Jurkat, Clone E6-1 (cell line): ENCODE data around the gene CNTNAP2. TPM values are rescaled to one million over a fixed set of nuclear protein-coding genes. Genes with fewer than 3 reads are reported as not detected.

Experiments
- DNase-seq: peaks from one replicate; pipeline ENCODE4 v3.0.0-alpha.2; 2011; ENCODE audit warnings: low read depth, low spot score
- H3K4me3 ChIP-seq: 2 replicates; pipeline ENCODE4 v1.5.1; 2011; ENCODE audit warnings: mild to moderate bottlenecking, low read length, control low read depth, moderate library complexity
- polyA plus RNA-seq: library from polyadenylated mRNA; unstranded; fragments of >200 nt; gene quantifications from one replicate; pipeline ENCODE4 v1.2.1, GENCODE V29; 2012; ENCODE audit warnings: missing spikeins; ENCODE audit not compliant: insufficient read length, insufficient read depth

CNTNAP2 gene
- polyA plus RNA-seq, result not detected

DNA sequence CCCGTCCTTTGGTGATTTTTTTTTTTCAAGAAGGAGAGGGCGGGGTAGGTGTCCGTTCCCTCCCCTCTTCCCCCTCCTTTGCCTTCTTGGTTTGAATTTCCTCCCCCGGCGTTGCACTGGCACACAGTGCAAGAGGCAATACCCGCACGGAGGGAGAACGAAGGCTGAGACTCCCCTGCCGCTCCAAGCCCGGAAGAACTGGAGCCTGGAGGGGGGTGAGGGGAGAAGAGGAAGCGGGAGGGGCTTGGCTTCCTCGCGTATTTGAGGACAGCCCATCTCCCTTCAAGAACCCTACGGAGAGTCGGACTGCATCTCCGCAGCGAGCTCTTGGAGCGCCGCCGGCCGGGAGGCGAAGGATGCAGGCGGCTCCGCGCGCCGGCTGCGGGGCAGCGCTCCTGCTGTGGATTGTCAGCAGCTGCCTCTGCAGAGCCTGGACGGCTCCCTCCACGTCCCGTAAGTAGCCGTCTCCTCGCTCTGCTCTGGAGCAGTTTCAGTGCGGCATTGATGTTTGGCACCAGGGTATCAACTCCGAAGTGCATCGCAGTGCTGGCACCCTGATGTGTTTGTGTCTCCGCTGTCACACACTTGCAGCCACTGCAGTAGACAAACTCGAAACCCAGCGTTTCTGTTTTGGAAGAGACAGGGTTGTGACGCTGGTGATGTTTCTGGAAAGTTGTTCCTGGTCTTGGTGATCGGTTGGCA lies at the start of gene CNTNAP2:
Gene CNTNAP2 (plus strand): TSS at position 281 of the 702 bp plus-strand sequence. CDS start 76 bp downstream, at position 357.
- peak within 1 kb of the TSS; percentile 35 for H3K4me3 ChIP-seq

DNA sequence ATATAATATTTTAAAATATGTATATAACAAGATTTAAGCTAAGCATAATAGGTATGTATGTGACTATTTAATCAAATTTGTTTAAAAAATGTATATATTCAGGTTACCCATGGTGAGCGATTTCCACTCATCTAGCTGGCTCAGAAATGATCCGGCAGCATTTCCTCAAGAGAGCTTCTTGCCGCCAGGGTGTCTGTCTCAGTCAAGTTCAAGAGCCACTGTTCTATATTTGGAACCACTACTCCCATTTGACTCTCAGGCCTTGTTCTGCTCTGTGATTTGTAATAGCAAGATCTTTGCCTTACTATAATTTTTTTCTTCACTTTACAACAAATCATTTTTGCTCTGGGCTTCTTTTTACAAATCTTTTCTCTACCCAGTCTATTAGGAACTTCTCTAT lies 48.7 kb upstream of the CNTNAP2 start:
- H3K4me3 ChIP-seq, result no peak overlapping the region
- no peak for DNase-seq

More for the DNA sequence above, at the start of gene CNTNAP2:
- DNase-seq, result no peak

DNA sequence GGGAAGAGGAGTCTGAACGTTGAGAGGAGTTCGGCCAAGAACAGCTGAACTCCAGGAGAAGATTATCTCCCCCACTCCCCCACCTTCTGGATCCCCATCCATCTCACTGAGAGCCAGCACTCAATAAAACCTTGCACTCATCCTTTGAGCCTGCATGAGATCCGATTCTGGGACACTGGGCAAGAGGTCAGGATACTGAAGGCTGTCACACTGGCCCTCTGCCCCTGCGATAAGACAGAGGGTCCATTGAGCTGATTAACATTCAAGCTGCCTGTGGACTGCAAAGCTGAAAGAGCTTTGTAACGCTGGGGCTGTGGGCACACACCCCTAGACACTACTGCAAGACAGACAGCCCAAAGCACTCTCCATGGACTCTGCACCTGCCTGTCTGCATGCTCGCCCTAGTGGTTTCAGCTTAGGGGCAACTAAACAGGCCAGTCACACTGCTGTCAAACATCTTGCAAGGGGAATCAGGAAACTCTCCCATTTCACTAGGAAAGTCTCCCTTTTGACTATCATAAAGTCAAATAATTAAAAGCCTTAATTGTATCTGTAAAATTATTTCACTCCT lies 42.3 kb upstream of the CNTNAP2 start:
- no peak overlapping the region for H3K4me3 ChIP-seq
- DNase-seq, result no peak

DNA sequence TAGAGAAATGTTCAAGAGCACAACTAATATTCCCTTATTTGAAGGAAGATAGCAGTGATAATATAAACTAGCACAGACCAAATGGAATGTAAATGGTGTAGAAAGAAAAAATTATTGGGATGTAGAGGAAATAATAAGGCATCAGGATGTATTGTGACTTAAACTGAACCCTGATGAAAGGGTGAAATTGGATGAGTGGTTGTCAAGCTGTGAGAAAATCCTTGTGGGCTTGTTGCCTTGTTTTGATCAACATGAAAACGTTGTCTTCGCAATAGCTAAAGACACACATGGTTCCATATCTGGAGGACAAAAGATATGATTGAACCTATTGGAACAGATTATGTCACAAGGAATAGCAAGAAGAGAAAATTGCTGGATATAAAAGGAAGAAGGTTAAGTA lies 40.3 kb upstream of the CNTNAP2 start:
- no peak for DNase-seq

GRCh38 chr7:146084086-146084485 lies 32.5 kb upstream of the CNTNAP2 start:
- no peak overlapping the region for H3K4me3 ChIP-seq
- DNase-seq, result no peak

More for the DNA sequence above, 40.3 kb upstream of the CNTNAP2 start:
- no peak overlapping the region for H3K4me3 ChIP-seq

DNA sequence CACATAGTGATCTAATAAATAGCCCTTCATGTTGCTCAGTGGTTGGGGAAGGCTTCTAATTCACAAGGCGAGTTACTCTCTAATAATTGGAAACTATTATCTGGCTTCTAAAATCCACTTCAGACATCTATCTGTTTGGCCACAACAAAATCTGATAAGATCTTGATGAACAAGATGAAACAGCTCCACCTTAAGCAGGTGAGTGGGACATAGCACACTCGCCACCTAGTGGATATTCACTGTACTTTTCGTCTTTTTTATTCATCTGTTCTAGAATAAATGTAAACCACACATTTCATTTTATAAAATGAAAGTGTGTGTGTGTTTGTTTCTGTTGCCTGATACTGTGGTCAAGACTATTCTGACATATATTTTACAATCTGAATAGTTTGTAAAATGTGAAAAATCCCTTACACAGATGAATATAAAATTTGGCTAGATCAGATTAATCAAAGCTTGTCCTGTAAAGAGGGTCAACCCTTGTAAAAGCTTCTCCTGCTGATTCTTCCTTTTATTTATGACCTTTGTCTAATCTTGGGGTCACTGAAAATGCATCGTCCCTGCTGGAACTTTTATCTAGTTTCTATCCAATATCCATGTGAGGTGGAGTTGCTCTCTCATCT lies 26.5 kb upstream of the CNTNAP2 start:
- H3K4me3 ChIP-seq, result no peak overlapping the region
- DNase-seq, result peak; percentile 45

GRCh38 chr7:146094356-146094755 lies 22.2 kb upstream of the CNTNAP2 start:
- DNase-seq, result no peak
- no peak overlapping the region for H3K4me3 ChIP-seq

DNA sequence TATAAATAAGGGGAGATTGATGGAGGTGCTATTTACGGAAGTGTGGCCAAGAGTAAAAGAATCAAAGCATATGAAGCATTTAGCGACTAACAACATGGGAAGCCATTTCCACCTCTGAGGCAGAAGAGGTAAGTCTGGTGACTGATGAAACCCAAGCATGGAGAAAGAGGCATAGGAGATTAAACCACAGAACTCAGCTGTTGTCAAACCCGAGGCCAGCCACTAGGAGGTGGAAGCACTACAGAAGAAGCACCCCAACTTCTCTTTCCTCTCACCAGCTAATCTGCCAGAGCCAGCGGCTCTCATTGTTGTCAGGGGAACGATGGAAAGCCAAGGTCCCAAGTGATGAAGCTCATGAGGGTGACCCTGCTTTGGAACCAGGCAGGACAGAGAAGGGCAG lies 19.6 kb upstream of the CNTNAP2 start:
- DNase-seq, result no peak
- H3K4me3 ChIP-seq, result no peak overlapping the region

DNA sequence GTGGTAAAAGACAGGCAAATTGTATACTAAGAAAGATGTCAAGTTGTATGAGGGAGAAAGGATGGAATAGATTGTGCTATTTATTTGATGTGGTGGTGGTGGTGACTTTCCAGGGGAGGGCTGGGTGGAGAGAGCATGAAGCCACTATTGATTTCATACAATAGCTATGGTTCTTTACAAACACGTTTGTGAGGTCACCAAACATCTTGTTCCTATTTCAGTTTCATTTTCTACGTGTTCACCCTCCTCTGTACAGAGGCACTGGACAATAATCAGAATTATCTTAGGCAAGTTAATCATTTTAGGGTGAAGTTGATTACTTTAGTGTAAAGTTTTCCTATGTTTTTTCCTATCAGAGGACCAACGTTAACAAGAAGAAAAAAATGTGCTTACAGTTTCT lies 10.3 kb upstream of the CNTNAP2 start:
- no peak for DNase-seq
- no peak overlapping the region for H3K4me3 ChIP-seq

- no peak overlapping the region for H3K4me3 ChIP-seq
- no peak for DNase-seq
Observed at GRCh38 chr7:146112755-146113154, 3.8 kb upstream of the CNTNAP2 start.

DNA sequence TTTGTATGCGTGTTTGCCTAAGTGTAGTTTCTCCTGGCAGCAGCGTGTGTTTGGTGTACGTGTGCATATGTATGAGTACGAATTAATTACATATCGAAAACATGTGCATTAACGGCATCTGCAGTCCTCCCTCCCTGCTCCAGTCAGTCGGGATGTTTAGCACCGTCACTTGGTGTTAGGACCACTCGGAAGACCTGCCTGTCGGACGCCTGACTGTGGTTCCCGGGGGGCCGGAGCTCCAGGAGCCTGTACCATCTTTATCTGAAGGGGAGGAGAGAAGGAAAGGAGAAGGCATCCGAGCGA lies 1.1 kb upstream of the CNTNAP2 start:
- no peak for DNase-seq
- H3K4me3 ChIP-seq, result no peak overlapping the region

- H3K4me3 ChIP-seq, result peak overlapping the region; percentile 35
- DNase-seq, result peak; percentile 49
Observed at GRCh38 chr7:146115851-146116520, 615 bp upstream of the CNTNAP2 start.

DNA sequence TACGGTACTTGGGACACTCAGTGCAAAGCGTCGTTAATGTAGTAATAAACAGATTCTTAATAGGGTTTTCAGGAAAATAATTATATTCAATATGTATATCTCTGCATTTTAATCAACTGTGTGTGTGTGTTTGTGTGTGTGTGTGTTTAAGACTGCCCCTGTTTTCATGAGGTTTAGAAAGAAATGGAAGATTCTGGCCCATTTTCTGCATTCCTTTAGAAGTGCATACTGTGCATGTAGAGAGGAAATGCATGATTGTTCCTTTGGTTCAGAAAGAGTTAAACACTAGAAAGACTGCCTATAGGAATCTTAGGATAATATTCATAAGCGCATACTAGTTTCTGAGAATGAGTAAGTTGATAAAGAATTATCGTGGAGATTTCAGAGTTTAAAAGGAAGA lies 975 bp downstream of the CNTNAP2 start:
- no peak overlapping the region for H3K4me3 ChIP-seq

DNA sequence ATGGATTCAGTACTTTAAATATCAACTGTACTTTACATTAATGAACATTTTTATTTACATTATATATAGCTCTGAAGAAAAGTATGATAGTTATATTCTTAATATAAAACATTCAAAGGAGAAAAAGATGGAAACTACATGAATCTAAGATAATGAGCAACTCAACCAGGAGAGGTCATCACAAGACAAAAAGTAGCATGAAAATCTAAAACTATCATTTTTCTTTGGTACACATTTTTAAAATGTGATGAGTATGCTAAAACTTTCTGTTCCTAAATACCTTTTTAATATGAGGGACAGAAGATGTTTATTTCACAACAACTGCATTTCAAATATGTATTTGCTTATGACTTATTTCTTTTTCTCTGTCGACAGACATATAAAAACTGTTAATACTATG lies 2.4 kb downstream of the CNTNAP2 start:
- H3K4me3 ChIP-seq, result no peak overlapping the region
- DNase-seq, result no peak

More for the DNA sequence above, 975 bp downstream of the CNTNAP2 start:
- DNase-seq, result no peak

DNA sequence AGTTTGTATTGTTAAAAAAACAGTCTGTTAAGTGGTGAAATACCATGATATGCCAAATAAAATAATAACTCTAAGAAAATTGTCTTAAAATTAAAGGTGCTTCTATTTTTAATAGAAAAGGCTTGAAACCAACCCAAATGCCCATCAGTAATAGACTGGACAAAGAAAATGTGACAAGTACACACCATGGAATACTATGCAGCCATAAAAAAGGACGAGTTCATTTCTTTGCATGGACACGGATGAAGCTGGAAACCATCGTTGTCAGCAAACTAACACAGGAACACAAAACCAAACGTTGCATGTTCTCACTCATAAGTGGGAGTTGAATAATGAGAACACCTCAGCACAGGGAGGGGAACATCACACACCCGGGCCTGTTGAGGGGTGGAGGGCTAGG lies 7.1 kb downstream of the CNTNAP2 start:
- H3K4me3 ChIP-seq, result no peak overlapping the region
- DNase-seq, result no peak

DNA sequence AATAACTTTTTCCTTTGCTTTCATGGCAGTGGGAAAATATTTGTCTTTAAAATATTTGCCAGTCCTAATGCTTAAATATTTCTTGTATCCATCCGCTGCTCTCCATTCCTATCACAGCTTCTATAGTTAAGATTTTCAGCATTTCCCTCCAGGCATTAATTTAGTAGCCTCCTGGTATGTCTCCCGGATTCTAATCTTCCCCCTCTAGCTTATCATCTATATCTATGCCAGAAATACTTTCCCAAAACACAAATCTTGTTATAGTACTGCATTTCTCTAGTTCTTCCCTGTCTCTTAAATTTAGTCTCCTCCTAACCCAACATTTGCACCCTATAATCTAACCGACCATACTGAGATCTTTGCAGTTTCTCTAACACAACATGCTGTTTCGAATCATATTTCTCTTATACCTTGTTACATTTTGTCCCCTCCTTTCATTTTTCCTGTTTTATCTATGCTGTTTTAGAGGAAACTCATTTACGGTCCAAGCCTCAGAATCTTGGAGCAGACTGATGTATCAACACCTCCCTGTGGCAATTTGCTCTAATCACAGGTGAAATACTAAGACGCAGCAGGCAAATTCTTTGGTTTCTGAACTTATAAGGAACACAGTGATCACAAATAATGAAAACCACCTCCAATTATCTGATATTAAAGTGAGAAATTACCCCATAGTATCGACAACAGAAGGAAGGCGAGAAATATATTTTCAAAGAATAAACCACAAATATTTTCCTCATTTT lies 10.3 kb downstream of the CNTNAP2 start:
- no peak overlapping the region for H3K4me3 ChIP-seq
- no peak for DNase-seq

GRCh38 chr7:146129296-146129695 lies 12.7 kb downstream of the CNTNAP2 start:
- H3K4me3 ChIP-seq, result no peak overlapping the region
- DNase-seq, result no peak

DNA sequence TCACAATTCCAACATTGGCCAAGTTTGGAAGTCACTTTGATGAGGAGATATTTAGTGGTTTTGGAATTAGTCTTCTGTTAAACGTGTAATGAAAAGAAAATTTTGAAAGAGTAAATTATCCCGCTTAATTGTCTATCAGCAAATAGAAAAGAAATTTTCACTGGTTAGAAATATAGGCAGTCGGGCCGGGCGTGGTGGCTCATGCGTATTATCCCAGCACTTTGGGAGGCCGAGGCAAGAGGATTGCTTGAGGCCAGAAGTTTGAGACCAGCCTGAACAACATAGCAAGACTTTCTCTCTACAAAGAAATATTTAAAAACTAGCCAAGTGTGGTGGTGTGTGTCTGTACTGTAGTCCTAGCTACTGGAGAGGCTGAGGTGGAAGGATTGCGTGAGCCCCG lies 13.4 kb downstream of the CNTNAP2 start:
- H3K4me3 ChIP-seq, result no peak overlapping the region
- DNase-seq, result no peak

DNA sequence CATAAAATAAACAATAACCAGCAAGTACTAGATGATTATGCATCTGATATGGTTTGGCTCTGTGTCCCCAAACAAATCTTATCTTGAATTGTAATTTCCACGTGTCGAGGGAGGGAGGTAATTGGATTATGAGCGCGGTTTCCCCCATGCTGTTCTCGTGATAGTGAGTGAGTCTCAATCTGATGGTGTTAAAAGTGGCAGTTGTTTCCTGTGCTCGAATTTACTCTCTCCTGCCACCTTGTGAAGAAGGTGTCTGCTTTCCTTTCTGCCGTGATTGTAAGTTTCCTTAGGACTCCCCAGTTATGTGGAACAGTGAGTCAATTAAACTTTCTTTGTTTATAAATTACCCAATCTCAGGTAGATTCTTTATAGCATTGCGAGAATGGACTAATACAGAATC lies 15.1 kb downstream of the CNTNAP2 start:
- DNase-seq, result no peak
- H3K4me3 ChIP-seq, result no peak overlapping the region
